Glutamatergic neuron (in vitro differentiated cells): Measurements from ENCODE around the gene CCL28. TPM values are rescaled to one million over a fixed set of nuclear protein-coding genes. Genes with fewer than 3 reads are reported as not detected.
"Not testable (repeated sequence)": the region's sequence is repeated elsewhere in the genome, so short reads cannot be mapped to it uniquely, and the experiment has no call there.

Source experiments
- DNase-seq: peaks from one replicate; pipeline ENCODE4 v3.0.0; 2022
- H3K27ac Mint-ChIP-seq: one replicate; pipeline ENCODE4 v1.8.0; 2020; ENCODE audit warnings: mild to moderate bottlenecking, mixed read lengths, inconsistent platforms; ENCODE audit not compliant: unreplicated experiment
- H3K27me3 Mint-ChIP-seq: one replicate; pipeline ENCODE4 v1.8.0; 2020; ENCODE audit warnings: mild to moderate bottlenecking, moderate library complexity, mixed read lengths, inconsistent platforms; ENCODE audit not compliant: unreplicated experiment
- H3K36me3 Mint-ChIP-seq: one replicate; pipeline ENCODE4 v1.8.0; 2020; ENCODE audit warnings: mild to moderate bottlenecking, mixed read lengths, inconsistent platforms; ENCODE audit not compliant: unreplicated experiment
- H3K4me1 Mint-ChIP-seq: one replicate; pipeline ENCODE4 v1.8.0; 2020; ENCODE audit warnings: mild to moderate bottlenecking, low read depth, mixed read lengths, inconsistent platforms; ENCODE audit not compliant: unreplicated experiment
- H3K4me3 Mint-ChIP-seq: one replicate; pipeline ENCODE4 v1.8.0; 2020; ENCODE audit warnings: mild to moderate bottlenecking, mixed read lengths, inconsistent platforms; ENCODE audit not compliant: unreplicated experiment
- H3K9me3 Mint-ChIP-seq: one replicate; pipeline ENCODE4 v1.8.0; 2020; ENCODE audit warnings: mild to moderate bottlenecking, moderate library complexity, mixed read lengths, inconsistent platforms; ENCODE audit not compliant: unreplicated experiment
- total RNA-seq: library from RNA; stranded (reverse); fragmentation: NEBNext Ultra II Directional; extraction: Animal tissue kit (Norgen Biotek cat#: 25700); gene quantifications from one replicate; pipeline ENCODE4 v1.2.1, GENCODE V29; 2021; ENCODE audit not compliant: unreplicated experiment
- TF ChIP-seq, protein P1 (sequence below): fragments of 200-600 bp; sonication (generic); IDR thresholded peaks from one replicate; pipeline ENCODE4 v1.5.0; 2021; ENCODE audit not compliant: partially characterized antibody, unreplicated experiment

Gene CCL28
- total RNA-seq, 1 donor from 2014 or later = 1.1 TPM

DNA sequence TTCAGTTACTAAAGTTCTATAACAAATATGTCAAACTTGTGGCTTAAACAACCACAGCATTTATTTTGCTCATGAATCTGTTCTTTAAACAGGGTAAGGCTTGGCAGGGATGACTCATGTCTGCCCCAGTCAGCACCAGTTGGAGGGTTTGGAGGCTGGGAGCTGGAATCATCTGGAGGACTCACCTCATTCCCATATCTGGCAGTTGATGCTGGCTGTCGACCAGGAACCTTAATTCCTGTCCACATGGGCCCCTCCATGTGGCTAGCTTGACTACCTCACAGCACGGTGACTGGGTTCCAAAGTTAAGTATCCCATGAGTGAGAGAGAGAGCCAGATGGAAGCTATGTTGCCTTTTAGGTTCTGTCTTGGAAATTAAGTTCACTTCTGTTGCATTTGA is 13.8 kb upstream of the CCL28 start:
- no peak for DNase-seq
- H3K27ac Mint-ChIP-seq = no peak overlapping the region
- no peak overlapping the region for H3K4me3 Mint-ChIP-seq
- H3K9me3 Mint-ChIP-seq = no peaks in the 10 kb centered on the region
- peaks cover 3% of the 10 kb centered on the region for H3K36me3 Mint-ChIP-seq
- peaks cover 2% of the 10 kb centered on the region for H3K27me3 Mint-ChIP-seq
- TF ChIP-seq, protein P1, sequence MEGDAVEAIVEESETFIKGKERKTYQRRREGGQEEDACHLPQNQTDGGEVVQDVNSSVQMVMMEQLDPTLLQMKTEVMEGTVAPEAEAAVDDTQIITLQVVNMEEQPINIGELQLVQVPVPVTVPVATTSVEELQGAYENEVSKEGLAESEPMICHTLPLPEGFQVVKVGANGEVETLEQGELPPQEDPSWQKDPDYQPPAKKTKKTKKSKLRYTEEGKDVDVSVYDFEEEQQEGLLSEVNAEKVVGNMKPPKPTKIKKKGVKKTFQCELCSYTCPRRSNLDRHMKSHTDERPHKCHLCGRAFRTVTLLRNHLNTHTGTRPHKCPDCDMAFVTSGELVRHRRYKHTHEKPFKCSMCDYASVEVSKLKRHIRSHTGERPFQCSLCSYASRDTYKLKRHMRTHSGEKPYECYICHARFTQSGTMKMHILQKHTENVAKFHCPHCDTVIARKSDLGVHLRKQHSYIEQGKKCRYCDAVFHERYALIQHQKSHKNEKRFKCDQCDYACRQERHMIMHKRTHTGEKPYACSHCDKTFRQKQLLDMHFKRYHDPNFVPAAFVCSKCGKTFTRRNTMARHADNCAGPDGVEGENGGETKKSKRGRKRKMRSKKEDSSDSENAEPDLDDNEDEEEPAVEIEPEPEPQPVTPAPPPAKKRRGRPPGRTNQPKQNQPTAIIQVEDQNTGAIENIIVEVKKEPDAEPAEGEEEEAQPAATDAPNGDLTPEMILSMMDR = no peak
- H3K4me1 Mint-ChIP-seq = no peaks in the 10 kb centered on the region

DNA sequence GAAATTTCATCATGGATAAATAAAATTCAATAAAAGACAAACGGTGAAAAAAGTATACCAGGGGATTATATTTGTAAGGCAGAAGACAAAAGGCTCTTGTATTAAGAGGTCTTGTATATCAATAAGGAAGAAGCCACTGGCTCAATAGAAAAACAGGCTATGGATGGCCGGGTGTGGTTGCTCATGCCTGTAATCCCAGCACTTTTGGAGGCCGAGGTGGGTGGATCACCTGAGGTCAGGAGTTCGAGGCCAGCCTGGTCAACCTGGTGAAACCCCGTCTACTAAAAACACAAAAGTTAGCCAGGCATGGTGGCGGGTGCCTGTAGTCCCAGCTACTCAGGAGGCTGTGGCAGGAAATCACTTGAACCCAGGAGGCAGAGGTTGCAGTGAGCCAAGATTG is 10.9 kb upstream of the CCL28 start:
- H3K36me3 Mint-ChIP-seq, H3K9me3 Mint-ChIP-seq, DNase-seq, H3K27ac Mint-ChIP-seq, H3K27me3 Mint-ChIP-seq, H3K4me3 Mint-ChIP-seq, H3K4me1 Mint-ChIP-seq: not testable (repeated sequence)

DNA sequence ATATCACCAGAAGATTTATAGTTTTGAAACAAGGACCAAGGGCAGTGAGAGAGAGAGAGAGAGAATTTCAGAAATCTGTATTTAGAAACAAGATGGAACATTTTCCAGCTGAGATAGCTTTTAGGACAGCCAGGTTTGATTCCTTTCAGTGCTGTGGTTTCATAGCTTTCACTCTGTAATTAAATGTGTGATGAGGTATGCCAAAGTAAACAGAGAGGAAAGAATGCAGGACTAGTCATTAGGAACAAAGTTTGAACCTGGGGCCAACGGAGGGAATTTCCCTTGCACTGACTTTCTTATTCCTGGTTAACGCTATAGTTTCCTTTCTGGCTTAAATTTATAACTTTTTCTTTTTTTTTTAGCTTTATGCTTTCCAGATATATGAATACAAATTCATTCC is 10.0 kb upstream of the CCL28 start:
- Mint-ChIP-seq H3K4me3 (no peak overlapping the region), H3K9me3 (no peaks in the 10 kb centered on the region), H3K27ac (no peak overlapping the region), H3K4me1 (no peaks in the 10 kb centered on the region), H3K36me3 (peaks cover under 1% of the 10 kb centered on the region), H3K27me3 (no peaks in the 10 kb centered on the region)
- DNase-seq = no peak
- TF ChIP-seq, protein P1 = no peak

DNA sequence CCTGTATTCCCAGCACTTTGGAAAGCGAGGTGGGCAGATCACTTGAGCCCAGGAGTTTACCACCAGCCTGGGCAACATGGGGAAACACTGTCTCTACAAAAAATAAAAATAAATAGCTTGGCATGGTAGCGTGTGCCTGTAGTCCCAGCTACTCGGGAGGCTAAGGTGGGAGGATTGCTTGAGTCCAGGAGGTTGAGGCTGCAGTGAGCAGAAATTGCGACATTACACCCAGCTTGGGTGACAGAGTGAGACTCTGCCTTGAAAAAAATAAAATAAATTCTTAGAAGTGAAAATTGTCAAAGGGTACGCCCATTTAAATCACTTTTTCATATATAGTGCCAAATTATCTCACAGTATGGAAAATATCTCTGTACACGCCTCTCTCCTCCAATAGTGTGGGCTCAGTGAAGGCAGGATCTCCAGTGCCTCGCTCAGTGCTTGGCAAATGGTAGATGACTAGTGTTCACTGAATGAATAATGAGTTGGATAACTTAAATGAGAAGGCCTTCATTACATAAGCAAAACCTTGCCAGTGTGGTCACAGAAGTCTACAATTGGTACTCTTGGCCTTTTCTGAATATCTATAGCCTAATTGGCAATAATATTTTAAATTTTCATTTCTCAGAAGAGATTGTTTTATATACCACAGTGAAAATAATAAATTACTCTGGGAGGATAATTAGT is 9.4 kb upstream of the CCL28 start:
- Mint-ChIP-seq H3K4me1 (no peaks in the 10 kb centered on the region), H3K9me3 (no peaks in the 10 kb centered on the region), H3K4me3 (no peak overlapping the region), H3K27ac (no peak overlapping the region), H3K27me3 (no peaks in the 10 kb centered on the region), H3K36me3 (no peaks in the 10 kb centered on the region)
- no peak for DNase-seq
- TF ChIP-seq, protein P1 = no peak

DNA sequence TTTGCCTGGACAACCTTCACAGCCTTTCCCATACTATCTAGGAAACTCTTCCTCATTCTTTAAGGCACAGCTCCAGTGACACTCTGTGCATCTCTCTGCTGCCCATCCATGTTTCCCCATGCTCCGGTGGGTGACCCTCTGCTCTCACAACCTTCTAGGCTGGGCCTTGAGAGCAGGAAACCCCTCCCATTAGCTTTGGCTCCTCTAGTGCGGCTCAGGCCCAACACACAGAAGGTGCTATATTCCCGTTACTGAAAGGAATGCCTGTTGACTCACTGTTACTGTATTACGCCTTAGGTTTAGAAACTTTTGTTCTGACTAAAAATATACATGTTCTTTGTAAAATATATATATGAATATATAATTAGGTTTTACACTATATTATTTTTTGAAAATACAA is 8.1 kb upstream of the CCL28 start:
- Mint-ChIP-seq H3K27ac (no peak overlapping the region), H3K4me3 (no peak overlapping the region), H3K4me1 (no peaks in the 10 kb centered on the region), H3K27me3 (no peaks in the 10 kb centered on the region), H3K9me3 (no peaks in the 10 kb centered on the region), H3K36me3 (no peaks in the 10 kb centered on the region)
- TF ChIP-seq, protein P1 = no peak
- no peak for DNase-seq
